Measurements from ENCODE around the gene CHST9.

Gene CHST9

GRCh38 chr18:26874283-26874682, 310.8 kb downstream of the CHST9 start:
- Histone ChIP-seq H3K4me1 (ENCODE audit: insufficient read depth, low read length, severe bottlenecking) (no peaks in the 10 kb centered on the region), H3K27me3 (ENCODE audit: insufficient read depth, low read length) (no peaks in the 10 kb centered on the region), H3K9me3 (ENCODE audit: low read length) (no peaks in the 10 kb centered on the region), H3K36me3 (ENCODE audit: insufficient read depth, low read length) (no peaks in the 10 kb centered on the region), H3K4me3 (ENCODE audit: low read depth, low read length, poor library complexity, severe bottlenecking) (no peak overlapping the region), H3K4me2 (ENCODE audit: low read length) (no peak overlapping the region), H3K27ac (ENCODE audit: low read depth, low read length, poor library complexity, severe bottlenecking) (no peak overlapping the region), H3K9ac (ENCODE audit: low read length) (no peak overlapping the region), H3K79me2 (ENCODE audit: insufficient read depth, low read length) (no peaks in the 10 kb centered on the region), H3K9me2 (ENCODE audit: low read depth, low read length) (no peaks in the 10 kb centered on the region), H2AFZ (ENCODE audit: low read length) (no peak overlapping the region), H3F3A (ENCODE audit: insufficient read depth, low read length) (no peaks in the 10 kb centered on the region), H4K20me1 (ENCODE audit: insufficient read depth, low read length) (no peaks in the 10 kb centered on the region)
- TF ChIP-seq CTCF (IDR thresholded peaks at IDR 0.05; ENCODE audit: low read length) (no peak), EZH2 (IDR thresholded peaks at IDR 0.05; ENCODE audit: borderline replicate concordance, low read length) (no peak)

GRCh38 chr18:26869640-26870039, 315.5 kb downstream of the CHST9 start:
- Histone ChIP-seq H3K27me3 (ENCODE audit: insufficient read depth, low read length) (no peaks in the 10 kb centered on the region), H3K4me3 (ENCODE audit: low read depth, low read length, poor library complexity, severe bottlenecking) (no peak overlapping the region), H3K79me2 (ENCODE audit: insufficient read depth, low read length) (no peaks in the 10 kb centered on the region), H3K9ac (ENCODE audit: low read length) (no peak overlapping the region), H3K36me3 (ENCODE audit: insufficient read depth, low read length) (no peaks in the 10 kb centered on the region), H4K20me1 (ENCODE audit: insufficient read depth, low read length) (no peaks in the 10 kb centered on the region), H3K4me2 (ENCODE audit: low read length) (no peak overlapping the region), H3K27ac (ENCODE audit: low read depth, low read length, poor library complexity, severe bottlenecking) (no peak overlapping the region), H3K9me2 (ENCODE audit: low read depth, low read length) (no peaks in the 10 kb centered on the region), H3K4me1 (ENCODE audit: insufficient read depth, low read length, severe bottlenecking) (no peaks in the 10 kb centered on the region), H3F3A (ENCODE audit: insufficient read depth, low read length) (no peaks in the 10 kb centered on the region), H2AFZ (ENCODE audit: low read length) (no peak overlapping the region), H3K9me3 (ENCODE audit: low read length) (no peaks in the 10 kb centered on the region)
- TF ChIP-seq EZH2 (IDR thresholded peaks at IDR 0.05; ENCODE audit: borderline replicate concordance, low read length) (no peak), CTCF (IDR thresholded peaks at IDR 0.05; ENCODE audit: low read length) (no peak)

DNA sequence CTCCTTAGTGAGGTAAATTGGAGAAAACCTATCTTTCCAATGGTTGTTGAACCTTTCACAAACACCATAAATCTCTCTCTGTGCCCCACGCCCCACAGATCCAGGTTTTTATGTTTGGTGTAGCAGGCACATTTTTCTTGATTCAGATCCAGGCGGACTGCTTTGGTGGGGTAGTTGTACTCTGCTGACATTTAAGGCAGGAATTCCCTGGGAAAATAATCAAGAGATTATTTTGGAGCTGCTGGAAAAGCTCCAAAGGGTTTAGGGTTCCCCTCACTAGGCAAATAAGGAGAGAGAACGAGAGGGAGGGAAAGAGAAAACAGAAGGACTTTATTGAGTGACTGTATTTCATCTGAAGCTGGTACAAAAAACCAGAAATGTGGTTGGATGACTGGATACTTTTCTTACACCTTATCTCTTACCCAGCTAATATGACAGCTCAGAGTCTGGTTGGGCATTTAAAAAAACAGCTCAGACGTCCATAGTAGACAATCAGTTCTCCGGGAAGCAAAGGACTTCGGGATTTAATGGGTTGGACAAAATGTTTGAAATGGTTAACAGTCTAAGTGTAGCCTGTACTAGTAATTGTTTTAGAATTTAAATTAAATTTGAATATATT, 316.0 kb downstream of the CHST9 start:
- no peaks in the 10 kb centered on the region for H3K79me2 ChIP-seq (ENCODE audit: insufficient read depth, low read length)
- no peaks in the 10 kb centered on the region for H3K4me1 ChIP-seq (ENCODE audit: insufficient read depth, low read length, severe bottlenecking)
- H3K27me3 ChIP-seq (ENCODE audit: insufficient read depth, low read length): 0 out of 2 replicates have a peak, but pooled peaks cover under 1% of the 10 kb centered on the region
- H3K36me3 ChIP-seq (ENCODE audit: insufficient read depth, low read length): no peaks in the 10 kb centered on the region
- H3K9ac ChIP-seq (ENCODE audit: low read length): no peak overlapping the region
- no peaks in the 10 kb centered on the region for H4K20me1 ChIP-seq (ENCODE audit: insufficient read depth, low read length)
- H2AFZ ChIP-seq (ENCODE audit: low read length): no peak overlapping the region
- H3K9me3 ChIP-seq (ENCODE audit: low read length): no peaks in the 10 kb centered on the region
- no peaks in the 10 kb centered on the region for H3K9me2 ChIP-seq (ENCODE audit: low read depth, low read length)
- no peaks in the 10 kb centered on the region for H3F3A ChIP-seq (ENCODE audit: insufficient read depth, low read length)
- H3K4me2 ChIP-seq (ENCODE audit: low read length): no peak overlapping the region
- no peak overlapping the region for H3K4me3 ChIP-seq (ENCODE audit: low read depth, low read length, poor library complexity, severe bottlenecking)
- H3K27ac ChIP-seq (ENCODE audit: low read depth, low read length, poor library complexity, severe bottlenecking): no peak overlapping the region
- TF ChIP-seq CTCF (IDR thresholded peaks at IDR 0.05; ENCODE audit: low read length): no peak
- no peak for TF ChIP-seq EZH2 (IDR thresholded peaks at IDR 0.05; ENCODE audit: borderline replicate concordance, low read length)

Data from OCI-LY1 (cell line).